GM04504 (cell line): ENCODE results near the gene GREB1.

ENCODE experiments used
- DNase-seq: peaks from one replicate; pipeline ENCODE4 v3.0.0-alpha.2; 2012; ENCODE audit warnings: low read depth

The GREB1 gene

GRCh38 chr2:11539317-11540147 lies 5.7 kb downstream of the GREB1 start:
- no peak for DNase-seq

GRCh38 chr2:11540148-11540995 lies 6.5 kb downstream of the GREB1 start:
- no peak for DNase-seq

GRCh38 chr2:11540996-11541692 lies 7.3 kb downstream of the GREB1 start:
- no peak for DNase-seq

GRCh38 chr2:11541693-11542274 lies 7.9 kb downstream of the GREB1 start:
- DNase-seq = no peak

- no peak for DNase-seq
Measured at GRCh38 chr2:11542275-11542819, 8.5 kb downstream of the GREB1 start.

DNA sequence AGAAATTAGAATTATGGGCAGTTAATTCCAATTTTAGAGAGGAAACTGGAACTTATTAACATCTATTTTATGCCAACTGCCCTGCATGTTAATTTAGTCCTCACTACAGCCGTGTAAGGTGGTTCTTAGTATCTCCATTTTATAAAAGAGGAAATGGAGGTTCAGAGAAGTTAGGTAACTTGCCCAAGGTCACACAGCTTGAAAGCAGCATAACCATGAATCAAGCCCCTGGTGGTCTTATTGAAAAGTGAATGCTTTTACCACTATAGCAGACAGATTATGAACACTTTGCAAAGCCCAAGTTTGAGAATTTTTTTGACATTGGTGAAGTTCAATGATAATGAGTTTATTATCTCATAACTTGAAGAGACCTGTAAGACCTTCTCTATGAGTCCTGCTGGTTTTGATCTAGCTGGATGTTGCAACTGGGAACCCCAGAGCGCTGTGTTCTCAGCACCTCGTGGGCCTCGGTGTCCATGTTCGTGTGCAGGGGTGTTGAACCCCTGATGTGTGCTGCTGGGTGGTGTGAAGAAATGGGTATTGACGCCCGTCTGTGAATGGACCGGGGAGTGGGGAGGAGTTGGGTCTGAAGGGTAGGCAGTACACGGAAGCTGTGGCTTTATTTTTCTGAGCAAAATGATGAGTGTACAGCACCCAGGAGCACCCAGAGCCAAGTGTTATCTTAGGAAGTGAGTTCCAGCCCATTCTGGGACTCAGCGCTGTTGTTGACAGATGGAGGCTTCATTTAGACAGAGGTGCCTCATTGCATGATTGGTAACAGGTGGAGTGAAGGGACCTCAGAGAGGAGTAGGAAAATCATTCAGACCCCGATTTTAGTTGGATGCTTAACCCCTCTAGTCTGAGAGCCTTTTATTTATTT lies 9.7 kb downstream of the GREB1 start:
- no peak for DNase-seq

GRCh38 chr2:11546072-11546471 lies 12.2 kb downstream of the GREB1 start:
- DNase-seq = no peak

DNA sequence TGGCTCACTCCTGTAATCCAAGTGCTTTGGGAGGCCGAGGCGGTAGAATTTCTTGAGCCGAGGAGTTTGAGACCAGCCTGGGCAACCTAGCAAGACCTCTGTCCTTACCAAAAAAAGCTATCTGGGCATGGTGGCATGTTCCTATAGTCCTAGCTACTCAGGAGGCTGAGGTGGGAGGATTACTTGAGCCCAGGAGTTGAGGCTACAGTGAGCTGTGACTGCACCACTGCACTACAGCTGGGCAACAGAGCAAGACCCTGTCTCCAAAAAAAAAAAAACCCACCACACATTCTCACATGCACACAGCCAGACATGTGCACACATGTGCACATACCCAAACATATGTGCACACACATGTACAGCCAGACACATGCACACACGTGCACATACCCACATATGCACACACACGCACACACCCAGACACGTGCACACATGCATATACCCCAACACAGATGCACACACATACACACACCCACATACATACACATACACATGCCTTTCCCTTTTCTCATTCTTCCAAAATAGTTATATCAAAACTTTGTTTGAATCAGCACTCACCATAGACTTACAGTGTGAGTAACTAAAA lies 14.2 kb downstream of the GREB1 start:
- no peak for DNase-seq

DNA sequence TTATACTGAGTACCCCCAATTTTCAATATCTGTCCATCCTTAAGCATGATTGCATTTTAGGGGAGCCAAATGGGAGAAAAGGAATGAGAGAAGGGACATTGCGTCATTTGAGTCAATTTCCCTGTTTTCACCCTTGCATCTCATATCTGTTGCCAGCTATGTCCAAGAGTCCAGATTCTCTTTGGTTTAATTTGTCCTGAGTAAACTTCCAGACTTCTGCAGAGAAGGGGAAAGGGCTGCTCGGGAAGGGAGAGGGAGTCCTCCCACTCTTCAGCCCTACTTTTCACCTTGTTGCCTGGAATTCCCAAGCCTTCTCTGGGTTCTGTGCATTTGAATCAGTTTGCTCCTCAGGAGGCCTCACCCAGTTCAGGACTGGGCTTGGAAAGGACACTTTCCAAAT lies 16.5 kb downstream of the GREB1 start:
- DNase-seq = no peak

DNA sequence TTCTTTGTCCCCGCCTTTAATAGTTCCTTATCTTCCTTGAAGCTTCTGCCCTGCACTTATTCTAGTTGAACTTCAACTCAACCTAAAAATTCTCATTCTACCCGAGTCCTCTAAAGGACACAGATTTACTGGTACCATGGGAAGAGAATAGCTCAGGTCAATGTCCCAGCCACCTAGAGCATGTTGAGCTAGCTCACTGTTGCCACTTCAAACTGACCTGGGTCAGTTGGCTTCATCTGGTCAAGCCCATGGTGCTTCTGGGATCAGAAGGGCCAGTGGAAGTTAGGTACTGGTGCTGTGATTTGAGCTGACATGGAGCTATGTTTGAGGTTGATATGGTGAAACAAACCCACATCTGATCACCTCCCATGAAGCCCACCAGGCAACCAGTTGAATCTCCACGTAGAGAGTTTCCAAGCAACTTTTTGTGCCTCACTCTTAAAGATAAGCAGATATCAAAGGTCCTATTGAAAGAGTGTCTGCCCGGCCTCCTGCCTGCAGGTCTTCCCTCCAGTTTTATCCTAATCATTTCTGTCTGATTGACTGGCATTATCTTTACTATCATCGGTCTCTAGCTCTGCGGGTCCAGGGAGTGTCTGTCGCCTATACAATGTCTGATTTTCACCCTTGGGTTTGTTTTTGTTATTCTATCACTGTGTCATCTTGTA lies 17.2 kb downstream of the GREB1 start:
- no peak for DNase-seq

DNA sequence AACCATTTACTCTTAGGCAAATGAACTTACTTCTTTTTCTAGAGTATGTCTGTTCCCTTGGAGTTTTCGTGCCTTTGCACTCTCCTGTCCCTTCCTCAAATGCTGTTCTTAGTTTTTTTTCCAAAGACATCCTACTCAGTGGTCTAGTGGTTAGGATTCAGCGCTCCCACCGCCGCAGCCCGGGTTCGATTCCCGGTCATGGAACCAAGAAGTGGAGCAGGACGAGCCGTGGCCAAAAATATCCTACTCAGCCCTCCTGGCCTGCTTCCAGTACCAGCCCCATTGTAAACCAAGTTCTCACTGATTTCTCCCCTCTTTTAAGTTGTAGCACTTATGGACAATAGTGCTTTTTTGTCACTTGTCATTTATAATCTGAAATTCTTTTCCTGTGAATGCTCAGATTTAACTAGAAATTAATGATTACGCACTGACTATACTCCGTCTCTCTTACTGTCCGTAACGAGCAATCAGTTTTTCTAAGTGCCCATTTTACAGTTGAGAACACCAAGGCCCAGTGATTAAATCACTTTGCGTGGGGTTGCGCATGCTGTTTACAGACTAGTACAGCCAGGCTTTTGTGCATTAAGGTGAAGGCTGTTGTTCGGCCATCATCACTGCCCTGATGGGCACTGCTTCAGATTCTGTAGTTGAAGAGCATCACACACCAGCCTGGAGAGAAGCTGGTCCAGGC lies 17.9 kb downstream of the GREB1 start:
- no peak for DNase-seq

DNA sequence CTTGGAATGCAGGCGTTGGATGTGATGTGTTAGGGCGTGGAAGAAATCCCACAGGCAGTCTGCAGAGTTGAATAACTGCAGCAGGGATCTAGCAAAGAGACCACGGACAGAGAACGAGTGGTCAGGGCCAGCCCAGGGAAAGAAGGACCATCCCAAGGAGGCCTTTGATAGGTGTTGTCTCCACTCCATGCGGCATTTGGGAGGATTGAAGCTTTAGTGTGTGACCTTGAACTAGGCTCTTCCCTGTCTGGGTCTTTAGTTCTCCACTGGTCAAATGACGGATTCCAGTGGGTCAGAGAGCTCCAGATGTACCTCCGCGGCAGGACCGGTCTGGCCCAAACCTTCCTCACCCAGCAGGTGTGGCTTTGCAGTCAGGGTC lies 18.4 kb downstream of the GREB1 start:
- no peak for DNase-seq

GRCh38 chr2:11553661-11554398 lies 20.0 kb downstream of the GREB1 start:
- no peak for DNase-seq

DNA sequence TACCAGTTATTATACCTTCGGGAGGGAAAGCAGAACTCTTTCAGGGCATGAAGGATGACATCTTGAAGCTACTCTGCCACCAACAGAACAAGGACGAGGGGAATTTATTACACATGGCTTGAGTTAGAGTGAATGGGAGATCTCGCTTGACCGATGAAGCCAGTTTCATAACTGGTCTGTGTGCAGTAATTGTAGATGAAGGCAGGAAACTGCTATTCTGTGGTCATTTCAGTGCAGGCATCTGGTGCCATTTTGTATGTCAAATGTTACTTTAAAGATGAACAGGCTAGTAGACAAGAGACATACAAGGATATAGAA lies 20.5 kb downstream of the GREB1 start:
- no peak for DNase-seq

DNA sequence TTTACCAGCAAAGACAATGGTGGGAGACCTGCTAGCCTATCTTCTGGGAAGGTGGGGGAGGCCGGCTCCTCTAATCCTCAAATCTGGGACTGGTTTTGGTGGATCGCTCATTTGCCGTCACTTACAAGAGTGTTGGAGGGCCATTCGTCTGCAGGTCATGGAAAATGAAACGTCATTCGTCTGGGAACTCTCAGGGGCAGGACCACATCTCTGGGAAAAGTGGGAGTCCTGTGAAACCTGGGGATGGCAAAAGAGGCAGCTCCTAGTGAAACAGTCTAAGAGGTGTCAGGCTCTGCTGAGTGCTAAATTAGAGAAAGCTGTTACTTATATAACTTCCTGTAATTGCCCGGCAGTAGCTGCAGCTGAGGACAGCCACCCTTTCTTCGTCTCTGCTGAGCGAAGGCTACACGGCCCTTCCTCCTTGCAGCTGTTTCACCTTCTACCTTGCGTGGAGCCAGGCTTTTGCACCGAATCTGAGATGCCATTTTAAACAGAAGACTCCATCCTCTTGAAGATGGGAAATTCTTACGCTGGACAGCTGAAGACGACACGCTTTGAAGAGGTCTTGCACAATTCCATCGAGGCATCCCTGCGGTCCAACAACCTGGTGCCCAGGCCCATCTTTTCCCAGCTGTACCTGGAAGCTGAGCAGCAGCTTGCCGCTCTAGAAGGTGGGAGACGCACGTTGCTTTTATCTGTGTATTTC lies 22.4 kb downstream of the GREB1 start:
- DNase-seq = no peak

- no peak for DNase-seq
Measured at GRCh38 chr2:11558214-11558886, 24.5 kb downstream of the GREB1 start.

DNA sequence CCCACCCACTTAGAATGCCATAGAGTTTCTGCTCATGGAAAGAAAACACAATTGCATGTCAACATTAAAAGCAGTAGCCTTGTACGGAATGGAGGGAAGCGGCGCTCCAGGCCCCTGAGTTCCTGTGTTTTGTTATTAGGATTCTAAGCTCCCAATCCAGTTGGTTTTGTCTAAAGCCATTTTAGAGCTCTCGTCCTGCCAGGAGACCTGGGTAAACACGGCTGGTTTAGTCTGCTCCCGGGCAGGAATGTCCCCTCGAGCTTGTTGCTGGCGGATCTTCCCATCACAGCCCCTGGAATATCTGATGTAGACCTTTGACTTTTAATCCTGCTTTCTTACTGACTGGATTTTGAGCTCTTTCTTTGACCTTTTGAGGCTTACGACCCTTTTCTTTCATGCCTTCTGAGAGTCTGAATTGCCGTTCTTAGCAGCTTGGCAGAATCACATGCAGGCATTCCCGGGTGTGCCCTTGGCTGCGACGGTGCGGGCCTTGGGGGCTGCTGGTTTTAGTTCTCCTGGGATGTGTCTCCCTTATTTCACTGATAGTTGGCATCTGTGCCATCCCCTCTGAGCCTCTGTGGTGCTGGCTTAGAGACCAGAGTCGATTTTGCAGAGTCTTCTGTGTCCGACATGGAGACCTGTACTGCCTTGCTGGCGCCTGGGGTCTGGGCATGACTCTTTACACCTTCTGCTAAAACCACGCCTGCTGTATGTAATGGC lies 25.4 kb downstream of the GREB1 start:
- DNase-seq = no peak
